Mesodermal cell (in vitro differentiated cells): ENCODE data around the gene SCRN2.

Source experiments
- H3K27ac ChIP-seq: 2 replicates; pipeline ENCODE4 v1.7.0; 2013; ENCODE audit warnings: mild to moderate bottlenecking, low read depth, low read length, moderate library complexity; ENCODE audit not compliant: severe bottlenecking
- H3K36me3 ChIP-seq: 2 replicates; pipeline ENCODE4 v1.7.1; 2013; ENCODE audit warnings: mild to moderate bottlenecking, low read length, moderate library complexity; ENCODE audit not compliant: control insufficient read depth, insufficient read depth
- H3K4me1 ChIP-seq: one replicate; pipeline ENCODE4 v1.7.1; 2013; ENCODE audit warnings: mild to moderate bottlenecking, low read length; ENCODE audit not compliant: insufficient read depth, control insufficient read depth, poor library complexity, severe bottlenecking
- H3K4me3 ChIP-seq: 2 replicates; pipeline ENCODE4 v1.7.0; 2013; ENCODE audit warnings: low read length, control low read depth, mild to moderate bottlenecking; ENCODE audit not compliant: insufficient read depth, poor library complexity, severe bottlenecking; ENCODE audit errors: extremely low read depth
- H3K9me3 ChIP-seq: 2 replicates; pipeline ENCODE4 v1.7.1; 2013; ENCODE audit warnings: mild to moderate bottlenecking, low read length, moderate library complexity; ENCODE audit not compliant: control insufficient read depth
- WGBS, 2 experiments: methylation state at CpG; one replicate each; pipeline ENCODE4 v1.1.5; 2013; ENCODE audit warnings: missing lambda C conversion rate in 2 of 2; ENCODE audit not compliant: insufficient coverage in 2 of 2; 5-methylcytosine and 5-hydroxymethylcytosine counted together

Gene SCRN2

DNA sequence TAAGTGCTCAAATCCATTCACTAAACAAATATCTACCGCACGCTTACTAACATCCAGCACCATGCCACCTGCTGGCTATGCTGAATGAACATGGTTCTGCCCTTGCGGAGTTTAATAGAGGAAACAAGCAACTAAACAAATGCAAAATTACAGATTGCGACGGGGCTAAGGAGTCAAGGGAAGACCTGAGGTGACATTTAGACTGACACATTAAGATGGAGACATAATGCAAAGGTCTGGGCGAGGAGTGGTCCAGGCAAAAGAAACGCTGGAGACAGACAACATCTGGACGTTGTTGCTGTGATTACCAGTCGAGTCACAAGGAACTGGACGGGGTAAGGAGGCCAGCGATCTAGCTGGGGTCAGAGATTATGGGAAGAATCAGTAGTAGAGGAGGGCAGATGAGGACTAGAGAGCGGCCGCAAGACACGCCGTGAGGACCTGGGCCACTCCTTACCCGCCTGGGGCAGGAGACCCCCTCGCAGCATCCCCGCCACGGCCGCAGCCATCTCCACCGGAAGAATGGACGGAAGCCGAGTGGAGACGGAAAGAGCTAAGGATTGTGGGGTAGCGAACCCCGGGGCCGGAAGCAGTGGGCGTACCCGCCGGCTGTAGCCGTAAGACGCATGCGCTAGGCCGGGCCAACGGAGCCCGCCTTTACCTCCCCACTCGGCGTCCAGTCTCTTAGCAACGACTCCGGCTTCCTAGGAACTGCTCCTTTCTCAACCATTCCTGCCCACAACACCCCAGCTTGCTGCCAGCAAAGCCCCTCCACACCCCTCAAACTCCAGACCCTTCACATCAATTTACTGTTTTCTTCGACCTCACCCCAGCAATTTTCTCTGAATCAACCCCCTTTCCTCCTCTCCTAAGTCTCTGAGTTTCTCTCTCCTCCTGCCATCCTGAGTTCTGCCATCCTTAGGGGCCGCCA is 9.8 kb downstream of the SCRN2 start, which contains the start of the genes LRRC46 and MRPL10:
Gene LRRC46 (plus strand): TSS at position 668 of the 931 bp plus-strand sequence. CDS start 320 bp downstream, outside the sequence.
Gene MRPL10 (minus strand): TSS at position 539 of the 931 bp plus-strand sequence. CDS start 30 bp downstream, at position 509.
- Histone ChIP-seq H3K36me3 (peaks cover 35% of the 10 kb centered on the region), H3K4me3 (peak within 1 kb of the TSS; percentile 65), H3K27ac (peak within 1 kb of the TSS; percentile 39), H3K4me1 (peaks cover 12% of the 10 kb centered on the region), H3K9me3 (no peaks in the 10 kb centered on the region)
- 0 to 1% methylated on average over 30 to 33 of the region's 42 CpGs for WGBS, 2 experiments

DNA sequence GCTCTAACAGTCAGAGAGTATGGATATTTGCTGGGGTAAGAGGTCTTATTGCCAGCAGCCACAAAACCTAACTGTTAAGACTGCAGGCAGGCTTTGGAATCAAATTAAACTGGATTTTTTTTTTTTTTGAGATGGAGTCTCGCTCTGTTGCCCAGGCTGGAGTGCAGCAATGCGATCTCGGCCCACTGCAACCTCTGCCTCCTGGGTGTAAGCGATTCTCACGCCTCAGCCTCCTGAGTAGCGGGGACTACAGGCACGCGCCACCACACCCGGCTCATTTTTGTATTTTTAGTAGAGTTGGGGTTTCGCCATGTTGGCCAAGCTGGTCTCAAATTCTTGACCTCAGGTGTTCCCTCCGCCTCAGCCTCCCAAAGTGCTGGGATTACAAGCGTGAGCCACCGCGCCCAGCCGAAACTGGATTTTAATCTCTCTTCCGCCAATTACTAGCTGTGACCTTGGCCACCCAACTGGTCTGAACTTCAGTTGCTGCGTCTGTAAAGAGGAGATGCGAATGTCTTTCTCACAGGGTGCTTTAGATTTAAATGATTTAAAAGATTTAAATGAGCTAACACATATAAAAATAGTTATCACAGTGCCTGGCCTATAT is 10.6 kb downstream of the SCRN2 start:
- no peaks in the 10 kb centered on the region for H3K9me3 ChIP-seq
- WGBS, 2 experiments, result 91 to 92% methylated on average over 13 to 16 of the region's 18 CpGs
- peaks cover 12% of the 10 kb centered on the region for H3K4me1 ChIP-seq
- peaks cover 38% of the 10 kb centered on the region for H3K36me3 ChIP-seq
- H3K27ac ChIP-seq, result no peak overlapping the region
- peak overlapping the region; percentile 65 for H3K4me3 ChIP-seq

DNA sequence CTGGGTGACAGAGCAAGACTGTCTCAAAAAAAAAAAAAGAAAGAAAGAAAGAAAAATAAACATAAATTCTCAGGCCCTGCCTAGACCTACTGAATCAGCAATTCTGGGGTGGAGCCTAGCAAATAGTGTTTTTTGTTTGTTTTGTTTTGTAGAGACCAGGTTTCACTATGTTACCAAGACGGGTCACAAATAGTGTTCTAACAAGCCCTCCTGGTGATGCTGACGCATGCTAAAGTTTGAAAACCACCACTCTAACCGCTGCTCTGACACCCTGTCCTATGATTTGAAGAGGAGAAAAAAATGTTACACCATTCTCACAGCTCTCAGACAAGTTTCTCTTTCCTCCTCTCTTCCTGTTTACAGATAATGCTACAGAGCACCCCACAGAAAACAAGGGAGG is 11.2 kb downstream of the SCRN2 start:
- H3K27ac ChIP-seq, result no peak overlapping the region
- peaks cover 12% of the 10 kb centered on the region for H3K4me1 ChIP-seq
- H3K36me3 ChIP-seq, result peaks cover 40% of the 10 kb centered on the region
- H3K4me3 ChIP-seq, result no peak overlapping the region
- no peaks in the 10 kb centered on the region for H3K9me3 ChIP-seq
- 80% methylated on average over 1 of the region's 3 CpGs; no CpG with 5 or more reads in 1 of the 2 experiments for WGBS, 2 experiments

- Histone ChIP-seq H3K9me3 (no peaks in the 10 kb centered on the region), H3K4me1 (peaks cover 9% of the 10 kb centered on the region), H3K36me3 (peaks cover 47% of the 10 kb centered on the region), H3K27ac (no peak overlapping the region), H3K4me3 (no peak overlapping the region)
- 88 to 96% methylated on average over 4 of the region's 4 CpGs for WGBS, 2 experiments
Measured at GRCh38 chr17:47823519-47823918, 17.6 kb downstream of the SCRN2 start.

DNA sequence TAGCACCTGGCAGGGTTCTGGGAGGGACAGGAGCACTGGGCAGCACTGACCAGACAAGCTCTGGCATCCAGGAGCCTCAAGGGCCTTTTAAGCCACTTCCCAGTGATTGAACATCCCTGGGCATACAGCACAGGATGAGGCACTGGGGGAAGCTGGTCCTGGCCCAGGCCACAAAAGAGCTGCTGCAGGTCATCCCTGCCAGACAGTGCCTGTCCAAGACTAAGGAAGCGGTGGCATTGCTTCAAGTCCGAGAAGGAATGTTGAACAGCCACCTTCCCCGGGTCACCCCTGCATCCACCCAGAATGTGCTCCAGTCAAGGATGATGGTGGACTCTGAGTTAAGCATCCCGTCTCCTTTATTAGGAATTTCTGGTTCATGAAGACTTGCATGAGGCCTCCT is 18.3 kb downstream of the SCRN2 start:
- Histone ChIP-seq H3K4me1 (peaks cover 9% of the 10 kb centered on the region), H3K36me3 (peaks cover 47% of the 10 kb centered on the region), H3K4me3 (no peak overlapping the region), H3K27ac (no peak overlapping the region), H3K9me3 (no peaks in the 10 kb centered on the region)
- 88 to 100% methylated on average over 4 of the region's 4 CpGs for WGBS, 2 experiments

DNA sequence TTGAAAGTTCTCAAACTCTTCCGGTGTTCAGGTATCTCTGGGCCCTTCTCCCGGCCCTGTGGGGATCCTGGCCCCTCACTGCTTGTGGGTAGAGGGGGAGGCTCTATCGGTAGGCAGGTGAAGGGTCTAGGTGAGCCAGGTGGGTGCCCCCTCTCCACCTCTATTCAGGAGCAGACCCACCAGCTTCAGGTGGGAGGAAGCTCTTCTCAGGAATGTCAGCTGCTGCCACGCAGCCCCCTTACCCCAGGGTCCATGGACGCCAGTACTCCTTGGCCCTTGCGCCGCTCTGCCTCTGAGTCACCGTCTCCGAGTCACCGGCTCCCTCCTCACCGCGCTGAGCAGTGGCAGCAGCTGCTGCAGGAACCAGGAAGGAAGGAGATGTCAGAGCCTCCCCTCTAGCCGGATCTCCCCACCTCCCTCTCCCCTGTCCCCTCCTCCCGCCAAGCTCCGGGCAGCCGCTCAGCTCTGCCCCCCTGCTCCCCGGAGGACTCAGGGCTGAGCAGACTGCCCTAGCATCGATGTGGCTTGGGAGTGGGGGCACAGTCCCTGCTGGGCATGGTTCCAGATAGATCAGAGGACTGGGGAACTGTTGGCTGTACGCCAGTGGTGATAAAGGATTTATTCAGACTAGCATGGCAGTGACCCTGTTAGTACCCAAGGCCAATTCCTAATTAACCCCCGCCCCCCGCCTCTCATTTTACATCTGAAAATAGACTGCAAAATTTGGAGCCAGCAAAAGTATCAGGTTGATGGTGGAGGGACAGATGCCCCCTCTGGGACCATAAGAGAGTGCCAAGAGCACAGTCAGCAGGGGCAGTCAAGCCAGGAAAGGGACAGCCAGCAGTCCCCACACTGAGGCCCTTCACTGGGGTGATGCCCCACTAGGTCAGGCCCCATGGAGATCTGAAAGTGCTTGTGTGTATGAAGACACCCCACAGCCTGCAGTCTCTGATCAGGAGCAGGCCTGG is 19.4 kb downstream of the SCRN2 start, which contains the start of gene OSBPL7:
Gene OSBPL7 (minus strand): TSS at position 371 of the 968 bp plus-strand sequence. CDS start 1,516 bp downstream, outside the sequence.
- H3K36me3 ChIP-seq, result peaks cover 45% of the 10 kb centered on the region
- no peaks in the 10 kb centered on the region for H3K9me3 ChIP-seq
- H3K4me1 ChIP-seq, result peaks cover 9% of the 10 kb centered on the region
- peak within 1 kb of the TSS; percentile 70 for H3K4me3 ChIP-seq
- peak within 1 kb of the TSS; percentile 13 for H3K27ac ChIP-seq
- 3 to 13% methylated on average over 11 to 16 of the region's 21 CpGs for WGBS, 2 experiments

DNA sequence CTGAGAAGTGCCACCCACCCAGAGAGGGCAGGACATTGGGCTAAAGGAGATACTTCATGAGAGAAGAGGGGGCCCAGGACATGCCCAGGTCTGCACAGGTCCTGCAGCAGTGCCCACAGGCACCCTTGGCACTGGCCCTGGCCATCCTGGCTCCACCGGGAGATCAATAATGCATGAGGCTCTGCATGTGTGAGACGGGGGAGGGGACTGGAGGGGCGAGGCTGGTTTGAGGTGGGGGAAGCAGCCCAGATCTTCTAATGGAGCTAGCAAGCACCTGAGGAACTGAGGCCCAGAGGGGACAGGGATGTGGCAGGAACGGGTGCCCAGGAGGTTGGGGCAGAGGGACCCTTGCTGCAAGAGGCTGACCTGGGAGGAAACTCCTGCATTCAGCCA is 20.0 kb downstream of the SCRN2 start:
- peaks cover 9% of the 10 kb centered on the region for H3K4me1 ChIP-seq
- H3K27ac ChIP-seq, result peak overlapping the region; percentile 13
- WGBS, 2 experiments, result 0 to 22% methylated on average over 2 to 3 of the region's 4 CpGs

DNA sequence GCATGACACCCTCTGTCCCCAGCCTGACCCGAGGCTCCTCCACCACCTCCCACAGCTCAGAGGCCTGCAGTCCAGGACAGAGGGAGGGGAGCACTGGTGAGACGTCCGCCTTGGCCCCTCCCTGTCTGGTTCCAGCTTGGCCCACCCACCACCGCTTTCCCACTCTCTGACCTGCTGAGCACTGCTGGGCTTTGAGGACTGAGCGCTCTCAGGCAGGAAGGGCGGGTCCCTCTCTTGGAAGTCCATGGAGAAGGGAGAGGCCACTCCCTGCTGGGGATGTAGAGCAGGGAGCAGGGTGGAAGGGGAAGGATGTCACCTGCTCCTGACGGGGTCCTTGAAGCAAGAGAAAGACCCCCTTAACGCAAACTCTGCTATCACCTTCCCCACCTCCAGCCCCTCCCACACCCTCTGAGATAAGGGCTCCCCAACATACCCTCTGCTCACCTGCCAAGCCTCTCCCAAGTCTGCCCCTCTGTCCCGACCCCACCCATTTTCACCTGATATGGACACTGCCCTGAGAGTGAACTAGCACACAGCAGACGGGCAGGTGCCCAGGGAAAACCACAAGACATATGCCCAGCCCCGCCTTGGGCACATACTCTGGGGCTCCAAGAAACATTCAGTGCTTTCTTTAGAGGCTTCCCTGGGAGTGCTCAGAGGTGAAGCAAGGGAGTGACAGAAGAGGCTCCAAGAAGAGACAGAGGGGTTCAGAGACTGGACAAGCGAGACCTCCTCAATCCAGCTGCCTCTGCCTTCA is 20.9 kb downstream of the SCRN2 start:
- H3K27ac ChIP-seq, result no peak overlapping the region
- no peaks in the 10 kb centered on the region for H3K9me3 ChIP-seq
- H3K4me3 ChIP-seq, result peak overlapping the region; percentile 70
- H3K4me1 ChIP-seq, result peaks cover 9% of the 10 kb centered on the region
- WGBS, 2 experiments, result 80 to 83% methylated on average over 5 to 7 of the region's 12 CpGs
- peaks cover 45% of the 10 kb centered on the region for H3K36me3 ChIP-seq

More for the DNA sequence above, 20.0 kb downstream of the SCRN2 start:
- Histone ChIP-seq H3K4me3 (peak overlapping the region; percentile 70), H3K36me3 (peaks cover 45% of the 10 kb centered on the region), H3K9me3 (no peaks in the 10 kb centered on the region)

GRCh38 chr17:47819475-47819874 is 21.6 kb downstream of the SCRN2 start:
- Histone ChIP-seq H3K27ac (no peak overlapping the region), H3K4me1 (peaks cover 9% of the 10 kb centered on the region), H3K36me3 (peaks cover 49% of the 10 kb centered on the region), H3K4me3 (no peak overlapping the region), H3K9me3 (no peaks in the 10 kb centered on the region)
- 90 to 95% methylated on average over 7 to 10 of the region's 10 CpGs for WGBS, 2 experiments
